SK-MEL-5 (cell line): ENCODE results near the gene RFNG. TPM values are rescaled to one million over a fixed set of nuclear protein-coding genes. Genes with fewer than 3 reads are reported as not detected.

Source experiments
- DNase-seq: peaks from one replicate; pipeline ENCODE4 v3.0.0-alpha.2; 2016; ENCODE audit warnings: low read depth, low spot score
- in situ Hi-C: cut with HindIII; loops from 2 replicates; pipeline ENCODE4 v1.10.0; 2016; ENCODE audit warnings: low sequenced_read_pairs, high pct_unique_total_duplicates, low pct_unique_long_range_greater_than_20kb
- total RNA-seq: library from RNA; depleted of rRNA; stranded (reverse); fragments of >200 nt; shearing (Covaris generic); gene quantifications from 2 replicates; pipeline ENCODE4 v1.2.3, GENCODE V29; 2014

RFNG gene
- total RNA-seq, 1 experiment from 2014 or later, result 29.3 TPM

- in situ Hi-C loops, result no loop called here
- DNase-seq, result no peak
Observed at GRCh38 chr17:82081546-82081945, 29.9 kb upstream of the RFNG start.

GRCh38 chr17:82080789-82081464 lies 29.3 kb upstream of the RFNG start:
- no peak for DNase-seq
- in situ Hi-C loops, result no loop called here

- in situ Hi-C loops, result no loop called here
- no peak for DNase-seq
Observed at GRCh38 chr17:82080048-82080788, 28.6 kb upstream of the RFNG start.

- in situ Hi-C loops, result no loop called here
- no peak for DNase-seq
Observed at GRCh38 chr17:82079001-82079677, 27.5 kb upstream of the RFNG start.

- no peak for DNase-seq
- in situ Hi-C loops, result no loop called here
Observed at GRCh38 chr17:82078433-82078832, 26.8 kb upstream of the RFNG start.

GRCh38 chr17:82077617-82078358 lies 26.2 kb upstream of the RFNG start:
- peak; percentile 43 for DNase-seq
- in situ Hi-C loops, result no loop called here

GRCh38 chr17:82076785-82077591 lies 25.4 kb upstream of the RFNG start:
- no peak for DNase-seq
- in situ Hi-C loops, result no loop called here

DNA sequence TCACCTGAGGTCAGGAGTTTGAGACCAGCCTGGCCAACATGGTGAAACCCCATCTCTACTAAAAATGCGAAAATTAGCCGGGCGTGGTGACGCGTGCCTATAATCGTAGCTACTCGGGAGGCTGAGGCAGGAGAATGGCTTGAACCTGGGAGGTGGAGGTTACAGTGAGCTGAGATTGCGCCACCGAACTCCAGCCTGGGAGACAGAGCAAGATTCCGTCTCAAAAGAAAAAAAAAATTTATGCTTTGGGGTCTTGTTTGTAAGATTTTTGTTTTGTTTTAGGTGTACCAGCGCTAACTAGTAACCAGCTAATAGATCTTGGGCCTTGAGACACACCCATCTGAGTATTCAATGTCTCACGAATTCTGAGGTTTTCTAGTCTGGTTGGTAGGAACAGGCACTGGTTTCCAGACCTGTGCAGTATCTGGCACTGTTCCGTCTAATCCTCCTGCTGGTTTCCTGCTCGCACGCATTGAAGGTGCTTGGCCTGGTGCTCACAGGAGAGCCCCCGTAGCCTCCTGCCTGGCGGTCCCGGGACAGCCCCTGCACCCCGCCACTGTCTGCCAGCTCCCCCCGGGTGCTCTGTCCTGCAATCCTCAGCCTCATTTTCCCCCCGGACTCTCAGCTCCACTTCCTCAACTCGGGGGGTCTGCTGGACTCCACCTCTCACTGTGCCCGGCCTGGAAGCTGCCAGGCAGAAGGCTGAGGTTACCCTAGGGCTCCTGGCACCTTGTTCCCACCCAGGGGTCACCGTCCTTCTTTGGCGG lies 24.6 kb upstream of the RFNG start:
- no peak for DNase-seq
- in situ Hi-C loops, result no loop called here

DNA sequence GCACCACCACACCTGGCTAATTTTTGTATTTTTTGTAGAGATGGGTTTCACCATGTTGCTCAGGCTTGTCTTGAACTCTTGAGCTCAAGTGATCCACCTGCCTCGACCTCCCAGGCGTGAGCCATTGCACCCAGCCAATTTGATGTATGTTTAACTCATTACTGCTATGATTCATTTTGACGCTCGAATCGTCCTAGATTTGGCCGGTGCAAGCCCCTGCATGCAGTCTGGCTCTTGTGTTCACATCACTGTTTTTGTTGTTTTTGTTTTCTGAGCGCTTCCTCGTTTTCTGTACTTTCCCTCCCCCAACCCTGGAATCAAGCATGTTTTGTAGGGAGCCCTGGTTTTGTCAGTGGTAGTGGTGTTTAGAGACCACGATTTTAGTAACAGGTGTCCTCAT lies 21.8 kb upstream of the RFNG start:
- no peak for DNase-seq
- in situ Hi-C loops, result no loop called here

GRCh38 chr17:82072827-82073226 lies 21.2 kb upstream of the RFNG start:
- in situ Hi-C loops, result no loop called here
- no peak for DNase-seq

GRCh38 chr17:82070611-82071010 lies 19.0 kb upstream of the RFNG start:
- in situ Hi-C loops, result no loop called here
- DNase-seq, result no peak

- DNase-seq, result peak; percentile 61
- in situ Hi-C loops, result no loop called here
Observed at GRCh38 chr17:82065638-82066303, 14.2 kb upstream of the RFNG start, which contains the start of gene DUS1L. Gene DUS1L (minus strand): TSS chr17:82065804. CDS start chr17:82065059, 745 bp downstream.

DNA sequence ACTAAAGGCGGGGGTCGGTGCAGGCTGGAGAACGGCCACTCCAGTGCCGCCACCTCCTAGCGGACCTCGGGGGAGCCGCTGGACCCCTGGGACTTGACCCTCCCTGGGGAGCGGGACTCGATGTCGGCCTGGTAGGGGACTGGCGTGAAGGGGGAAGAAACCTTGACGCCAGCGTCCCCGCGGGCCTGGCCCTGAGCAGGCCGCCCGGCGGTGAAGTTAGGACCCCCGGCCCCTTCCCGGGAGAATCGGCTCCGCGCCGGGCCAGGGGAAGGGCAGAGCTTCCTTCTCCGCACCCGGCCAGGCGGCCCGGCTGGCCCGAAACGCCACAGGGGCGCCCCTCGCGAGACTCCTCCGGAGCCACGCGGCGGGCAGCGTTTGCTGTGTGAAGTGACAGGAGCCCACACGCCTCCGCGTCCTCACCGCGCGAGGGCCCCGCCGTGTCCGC lies 13.6 kb upstream of the RFNG start:
- DNase-seq, result no peak
- in situ Hi-C loops, result no loop called here

- in situ Hi-C loops, result no loop called here
- DNase-seq, result no peak
Observed at GRCh38 chr17:82064433-82065192, 13.0 kb upstream of the RFNG start.
